ENCODE data around the gene EXOC7.

EXOC7 gene

GRCh38 chr17:76122431-76123190 lies 19.0 kb upstream of the EXOC7 start:
- DNase-seq, result no peak

GRCh38 chr17:76121932-76122430 lies 18.4 kb upstream of the EXOC7 start:
- peak in 1 of 56 donors; percentile 27 for DNase-seq

GRCh38 chr17:76120658-76121008 lies 17.0 kb upstream of the EXOC7 start:
- no peak for DNase-seq

GRCh38 chr17:76119409-76120371 lies 16.1 kb upstream of the EXOC7 start:
- no peak for DNase-seq

- DNase-seq, result no peak
Measured at GRCh38 chr17:76115138-76115754, 11.7 kb upstream of the EXOC7 start.

GRCh38 chr17:76111956-76112355 lies 8.4 kb upstream of the EXOC7 start:
- DNase-seq, result no peak

- DNase-seq, result no peak
Measured at GRCh38 chr17:76107509-76107908, 3.9 kb upstream of the EXOC7 start.

GRCh38 chr17:76106703-76107102 lies 3.1 kb upstream of the EXOC7 start:
- DNase-seq, result no peak

- no peak for DNase-seq
Measured at GRCh38 chr17:76104896-76105231, 1.3 kb upstream of the EXOC7 start.

GRCh38 chr17:76104140-76104895 lies 731 bp upstream of the EXOC7 start:
- DNase-seq, result no peak

- no peak for DNase-seq
Measured at GRCh38 chr17:76102944-76103273, 678 bp downstream of the EXOC7 start.

GRCh38 chr17:76097716-76098295 lies 5.8 kb downstream of the EXOC7 start:
- no peak for DNase-seq

- no peak for DNase-seq
Measured at GRCh38 chr17:76095943-76096342, 7.6 kb downstream of the EXOC7 start.

GRCh38 chr17:76094046-76094445 lies 9.5 kb downstream of the EXOC7 start:
- no peak for DNase-seq

- peak in 1 of 56 donors; percentile 22 for DNase-seq
Measured at GRCh38 chr17:76092526-76093413, 10.8 kb downstream of the EXOC7 start.

GRCh38 chr17:76091526-76092286 lies 11.9 kb downstream of the EXOC7 start:
- no peak for DNase-seq

GRCh38 chr17:76090517-76091129 lies 13.0 kb downstream of the EXOC7 start:
- no peak for DNase-seq

GRCh38 chr17:76089680-76090516 lies 13.7 kb downstream of the EXOC7 start:
- peak in 1 of 56 donors; percentile 39 for DNase-seq
